ENCODE results near the gene MEGF10. TPM values are rescaled to one million over a fixed set of nuclear protein-coding genes. Genes with fewer than 3 reads are reported as not detected.

MEGF10 gene
- total and polyA plus RNA-seq, 2 of the 8 experiments (the other 6 are each of a cell fraction or from before 2014, with no cell fraction given) = 38.2 to 53.1 TPM

GRCh38 chr5:127429928-127430327 is 139.3 kb downstream of the MEGF10 start:
- H2AFZ ChIP-seq (ENCODE audit: low read length) = no peak overlapping the region
- no peak overlapping the region for H3K4me3 ChIP-seq (ENCODE audit: extremely low read depth in 1 of 4, insufficient read depth in 2 of 4, low read depth in 3 of 4, low read length in 4 of 4)
- no peak for FAIRE-seq
- ChIA-PET CTCF (ENCODE audit: partially characterized antibody) (no interaction called here), POLR2A (ENCODE audit: partially characterized antibody) (no interaction called here)
- H2BK15ac ChIP-seq (ENCODE audit: low read length) = no peak overlapping the region
- no peak for DNase-seq (ENCODE audit: low read depth in 1 of 2, low spot score in 2 of 2)
- H2BK5ac ChIP-seq (ENCODE audit: low read depth, low read length) = 0 out of 2 replicates have a peak overlapping the region, but pooled peaks have one; percentile 32
- H4K8ac ChIP-seq (ENCODE audit: extremely low read depth, insufficient read depth, low read length) = no peak overlapping the region
- H3K27ac ChIP-seq (ENCODE audit: low read depth, low read length) = no peak overlapping the region
- no peak overlapping the region for H2AK5ac ChIP-seq (ENCODE audit: low read depth, low read length)
- H3K36me3 ChIP-seq (ENCODE audit: control insufficient read depth in 2 of 4, insufficient read depth in 4 of 4, low read length in 3 of 4) = peaks cover 0 to 6% (median 1%) of the 10 kb centered on the region in 4 experiments; a peak in 2 of 8 replicates
- H3K79me2 ChIP-seq (ENCODE audit: control insufficient read depth in 1 of 2, insufficient read depth in 2 of 2, low read length in 2 of 2) = no peaks in the 10 kb centered on the region
- H3K23ac ChIP-seq (ENCODE audit: insufficient read length) = no peak overlapping the region
- H3K79me1 ChIP-seq (ENCODE audit: low read depth, low read length) = no peaks in the 10 kb centered on the region
- no peak overlapping the region for H4K5ac ChIP-seq (ENCODE audit: insufficient read length, low read depth, low read length)
- H2BK20ac ChIP-seq (ENCODE audit: low read length) = no peak overlapping the region
- H4K20me1 ChIP-seq (replicated peaks in 1 of 2; ENCODE audit: control insufficient read depth in 1 of 2, insufficient read depth in 2 of 2, low read length in 2 of 2) = no peaks in the 10 kb centered on the region
- no peaks in the 10 kb centered on the region for H3K9me3 ChIP-seq (ENCODE audit: insufficient read depth in 2 of 2, low read depth in 1 of 2, low read length in 1 of 2)
- no peak overlapping the region for H3K9ac ChIP-seq (replicated peaks in 1 of 4; ENCODE audit: extremely low read depth in 1 of 4, low read depth in 3 of 4, low read length in 3 of 4)
- H2BK12ac ChIP-seq (ENCODE audit: low read depth, low read length) = no peak overlapping the region
- TF ChIP-seq SP4 (IDR thresholded peaks at IDR 0.05; ENCODE audit: low read length) (no peak), E2F6 (IDR thresholded peaks at IDR 0.05) (no peak), PHF8 (conservative IDR thresholded peaks at IDR 0.05; ENCODE audit: low read depth, low read length) (no peak), BACH1 (IDR thresholded peaks at IDR 0.05; ENCODE audit: low read length) (no peak), YY1 (IDR thresholded peaks at IDR 0.05; ENCODE audit: low read depth, low read length) (no peak), KDM4A (IDR thresholded peaks at IDR 0.05; ENCODE audit: low read depth, low read length, severe bottlenecking) (no peak), CREB1 (IDR thresholded peaks at IDR 0.05) (no peak), POLR2AphosphoS5 (IDR thresholded peaks at IDR 0.05; ENCODE audit: low read depth, low read length) (no peak), NANOG (IDR thresholded peaks at IDR 0.05; ENCODE audit: insufficient read depth, low read depth, low read length, poor library complexity, severe bottlenecking) (no peak), CBX8 (IDR thresholded peaks at IDR 0.05; ENCODE audit: borderline replicate concordance, low read depth, low read length) (no peak), SIRT6 (IDR thresholded peaks at IDR 0.05; ENCODE audit: low read length) (no peak), EP300 (IDR thresholded peaks at IDR 0.05; ENCODE audit: borderline replicate concordance in 1 of 2, low read depth in 2 of 2, low read length in 2 of 2) (no peak), TBP (IDR thresholded peaks at IDR 0.05; ENCODE audit: low read depth, low read length) (no peak), JUND (IDR thresholded peaks at IDR 0.05; ENCODE audit: low read length) (no peak), MAFK (IDR thresholded peaks at IDR 0.05; ENCODE audit: low read depth, low read length) (no peak)
- H3K23me2 ChIP-seq (ENCODE audit: low read depth, low read length) = no peaks in the 10 kb centered on the region
- H3K14ac ChIP-seq (ENCODE audit: insufficient read length) = no peak overlapping the region
- no peaks in the 10 kb centered on the region for H3K4me1 ChIP-seq (replicated peaks in 1 of 4; ENCODE audit: control insufficient read depth in 3 of 4, insufficient read depth in 4 of 4, low read length in 3 of 4)
- no peak overlapping the region for H3K56ac ChIP-seq (replicated peaks; ENCODE audit: insufficient read length, low read depth, low read length)
- H3K18ac ChIP-seq (ENCODE audit: extremely low read depth, low read length) = no peak overlapping the region
- no peak overlapping the region for H2BK120ac ChIP-seq (replicated peaks; ENCODE audit: low read depth, low read length)
- no peak overlapping the region for H3K4me2 ChIP-seq (ENCODE audit: insufficient read depth in 1 of 2, low read depth in 2 of 2, low read length in 2 of 2)
- no peak overlapping the region for H4K91ac ChIP-seq (replicated peaks; ENCODE audit: insufficient read length, low read length)
- no peaks in the 10 kb centered on the region; a peak in 1 of 7 replicates for H3K27me3 ChIP-seq (replicated peaks in 1 of 4; ENCODE audit: control insufficient read depth in 3 of 4, extremely low read depth in 1 of 4, insufficient read depth in 3 of 4, low read length in 3 of 4)
- no peak overlapping the region for H3K4ac ChIP-seq (replicated peaks; ENCODE audit: insufficient read length, low read depth, low read length)

Data from H1 (cell line).